IPS-20b (cell line): ENCODE results near the gene POLR2L.

ENCODE experiments used
- H3K27ac ChIP-seq: one replicate; pipeline ENCODE4 v1.5.1; 2013; ENCODE audit warnings: low read length
- H3K27me3 ChIP-seq: 2 replicates; pipeline ENCODE4 v1.6.1; 2013; ENCODE audit warnings: mild to moderate bottlenecking, low read length, inconsistent platforms; ENCODE audit not compliant: insufficient read depth
- H3K36me3 ChIP-seq: 2 replicates; pipeline ENCODE4 v1.6.1; 2013; ENCODE audit warnings: low read depth, mild to moderate bottlenecking, inconsistent platforms, low read length, moderate library complexity; ENCODE audit not compliant: insufficient read depth
- H3K4me1 ChIP-seq: 2 replicates; pipeline ENCODE4 v1.6.1; 2013; ENCODE audit warnings: mild to moderate bottlenecking, control low read depth, inconsistent platforms, low read length, moderate library complexity; ENCODE audit not compliant: insufficient read depth
- H3K4me3 ChIP-seq: 2 replicates; pipeline ENCODE4 v1.5.1; 2013; ENCODE audit warnings: mild to moderate bottlenecking, low read length, inconsistent platforms
- H3K9ac ChIP-seq: 2 replicates; pipeline ENCODE4 v1.6.1; 2013; ENCODE audit warnings: low read depth, mild to moderate bottlenecking, inconsistent platforms, low read length, moderate library complexity
- H3K9me3 ChIP-seq: 2 replicates; pipeline ENCODE4 v1.6.1; 2013; ENCODE audit warnings: mild to moderate bottlenecking, low read depth, low read length, inconsistent platforms; ENCODE audit not compliant: insufficient read depth

The POLR2L gene

GRCh38 chr11:868394-868793, 26.1 kb upstream of the POLR2L start:
- Histone ChIP-seq H3K36me3 (peaks cover 13% of the 10 kb centered on the region; the same call in 1 of the 2 replicates), H3K27me3 (no peaks in the 10 kb centered on the region; the same call in 1 of the 2 replicates), H3K4me1 (peaks cover 5% of the 10 kb centered on the region; the same call in 1 of the 2 replicates), H3K9ac (no peak overlapping the region), H3K4me3 (no peak overlapping the region), H3K27ac (no peak overlapping the region), H3K9me3 (no peaks in the 10 kb centered on the region)

GRCh38 chr11:867856-868358, 25.6 kb upstream of the POLR2L start:
- H3K9me3 ChIP-seq: no peaks in the 10 kb centered on the region
- peaks cover 13% of the 10 kb centered on the region; the same call in 1 of the 2 replicates for H3K36me3 ChIP-seq
- H3K4me1 ChIP-seq: peaks cover 8% of the 10 kb centered on the region; the same call in 1 of the 2 replicates
- no peak overlapping the region for H3K27ac ChIP-seq
- no peak overlapping the region for H3K9ac ChIP-seq
- H3K4me3 ChIP-seq: no peak overlapping the region
- H3K27me3 ChIP-seq: no peaks in the 10 kb centered on the region; the same call in 1 of the 2 replicates

GRCh38 chr11:866481-866880, 24.2 kb upstream of the POLR2L start:
- Histone ChIP-seq H3K4me3 (no peak overlapping the region), H3K4me1 (peaks cover 8% of the 10 kb centered on the region; the same call in 1 of the 2 replicates), H3K9me3 (no peaks in the 10 kb centered on the region), H3K36me3 (peaks cover 13% of the 10 kb centered on the region; the same call in 1 of the 2 replicates), H3K9ac (no peak overlapping the region), H3K27me3 (no peaks in the 10 kb centered on the region), H3K27ac (no peak overlapping the region)

- Histone ChIP-seq H3K4me1 (peaks cover 8% of the 10 kb centered on the region; the same call in 1 of the 2 replicates), H3K4me3 (no peak overlapping the region), H3K36me3 (peaks cover 13% of the 10 kb centered on the region; the same call in 1 of the 2 replicates), H3K27ac (no peak overlapping the region), H3K27me3 (no peaks in the 10 kb centered on the region; the same call in 1 of the 2 replicates), H3K9ac (no peak overlapping the region), H3K9me3 (no peaks in the 10 kb centered on the region)
Measured at GRCh38 chr11:865462-866430, 23.4 kb upstream of the POLR2L start.

- no peaks in the 10 kb centered on the region; the same call in 1 of the 2 replicates for H3K27me3 ChIP-seq
- peaks cover 8% of the 10 kb centered on the region; the same call in 1 of the 2 replicates for H3K4me1 ChIP-seq
- H3K4me3 ChIP-seq: no peak overlapping the region
- peaks cover 13% of the 10 kb centered on the region; the same call in 1 of the 2 replicates for H3K36me3 ChIP-seq
- no peak overlapping the region for H3K27ac ChIP-seq
- H3K9ac ChIP-seq: no peak overlapping the region
- H3K9me3 ChIP-seq: no peaks in the 10 kb centered on the region
Measured at GRCh38 chr11:864898-865297, 22.6 kb upstream of the POLR2L start.

- no peak overlapping the region for H3K27ac ChIP-seq
- H3K4me1 ChIP-seq: peaks cover 8% of the 10 kb centered on the region; the same call in 1 of the 2 replicates
- H3K36me3 ChIP-seq: peaks cover 11% of the 10 kb centered on the region; the same call in 1 of the 2 replicates
Measured at GRCh38 chr11:863910-864827, 21.8 kb upstream of the POLR2L start.

GRCh38 chr11:863023-863909, 20.9 kb upstream of the POLR2L start:
- Histone ChIP-seq H3K9ac (peak overlapping the region; percentile 71; the same call in 1 of the 2 replicates), H3K27me3 (no peaks in the 10 kb centered on the region; the same call in 1 of the 2 replicates), H3K4me1 (peaks cover 8% of the 10 kb centered on the region; the same call in 1 of the 2 replicates), H3K9me3 (no peaks in the 10 kb centered on the region), H3K36me3 (peaks cover 3% of the 10 kb centered on the region; the same call in 1 of the 2 replicates), H3K4me3 (peak overlapping the region; percentile 35; the same call in 1 of the 2 replicates), H3K27ac (no peak overlapping the region)

More at GRCh38 chr11:863910-864827, 21.8 kb upstream of the POLR2L start:
- H3K27me3 ChIP-seq: no peaks in the 10 kb centered on the region; the same call in 1 of the 2 replicates
- no peaks in the 10 kb centered on the region for H3K9me3 ChIP-seq
- H3K4me3 ChIP-seq: no peak overlapping the region
- peak overlapping the region; percentile 71; the same call in 1 of the 2 replicates for H3K9ac ChIP-seq

- Histone ChIP-seq H3K36me3 (no peaks in the 10 kb centered on the region), H3K4me1 (peaks cover 8% of the 10 kb centered on the region; the same call in 1 of the 2 replicates), H3K9ac (peak overlapping the region; percentile 71; the same call in 1 of the 2 replicates), H3K9me3 (no peaks in the 10 kb centered on the region), H3K27me3 (no peaks in the 10 kb centered on the region; the same call in 1 of the 2 replicates), H3K27ac (no peak overlapping the region), H3K4me3 (peak overlapping the region; percentile 35)
Measured at GRCh38 chr11:862696-863022, 20.3 kb upstream of the POLR2L start.

- no peaks in the 10 kb centered on the region for H3K9me3 ChIP-seq
- no peaks in the 10 kb centered on the region; the same call in 1 of the 2 replicates for H3K27me3 ChIP-seq
- peak overlapping the region; percentile 35 for H3K4me3 ChIP-seq
- peaks cover 8% of the 10 kb centered on the region; the same call in 1 of the 2 replicates for H3K4me1 ChIP-seq
- H3K36me3 ChIP-seq: no peaks in the 10 kb centered on the region
- peak overlapping the region; percentile 71 for H3K9ac ChIP-seq
- H3K27ac ChIP-seq: no peak overlapping the region
Measured at GRCh38 chr11:862081-862661, 19.8 kb upstream of the POLR2L start.

- H3K27ac ChIP-seq: no peak overlapping the region
- H3K9ac ChIP-seq: no peak overlapping the region
- no peaks in the 10 kb centered on the region for H3K9me3 ChIP-seq
- no peaks in the 10 kb centered on the region for H3K36me3 ChIP-seq
- H3K27me3 ChIP-seq: no peaks in the 10 kb centered on the region; the same call in 1 of the 2 replicates
- no peak overlapping the region for H3K4me3 ChIP-seq
- H3K4me1 ChIP-seq: peaks cover 8% of the 10 kb centered on the region; the same call in 1 of the 2 replicates
Measured at GRCh38 chr11:861105-861479, 18.8 kb upstream of the POLR2L start.
